Stimulated activated naive CD4-positive, alpha-beta T cell treated with Interleukin-2 at 50 U/mL for 16 hours (primary cell): ENCODE results near the gene AP1S2.

ENCODE experiments used
- DNase-seq: peaks from one replicate; lab custom pipeline; 2025; lab: John Stamatoyannopoulos, UW

Gene AP1S2

DNA sequence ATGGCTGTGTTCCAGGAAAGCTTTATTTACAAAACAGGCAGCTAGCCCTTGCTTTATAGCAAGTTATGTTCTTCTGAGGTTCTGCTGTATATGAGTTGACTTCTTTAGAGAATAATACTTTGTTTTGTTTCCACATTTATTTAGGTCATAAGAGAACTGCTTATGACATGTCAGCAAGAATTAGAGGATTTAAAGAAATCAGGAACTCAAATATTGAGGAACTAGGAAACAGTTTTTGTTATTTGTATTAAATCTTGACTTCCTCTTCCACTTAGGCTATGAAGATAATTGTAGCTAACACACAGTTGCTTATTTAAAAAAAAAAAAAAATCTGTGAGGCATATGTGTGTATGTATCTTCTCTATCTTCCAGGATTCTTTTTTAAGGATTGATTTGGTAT lies 50.0 kb downstream of the AP1S2 start:
- no peak for DNase-seq

GRCh38 chrX:15797707-15798106 lies 56.9 kb downstream of the AP1S2 start:
- no peak for DNase-seq

- DNase-seq: no peak
Measured at GRCh38 chrX:15790769-15791290, 63.8 kb downstream of the AP1S2 start.

DNA sequence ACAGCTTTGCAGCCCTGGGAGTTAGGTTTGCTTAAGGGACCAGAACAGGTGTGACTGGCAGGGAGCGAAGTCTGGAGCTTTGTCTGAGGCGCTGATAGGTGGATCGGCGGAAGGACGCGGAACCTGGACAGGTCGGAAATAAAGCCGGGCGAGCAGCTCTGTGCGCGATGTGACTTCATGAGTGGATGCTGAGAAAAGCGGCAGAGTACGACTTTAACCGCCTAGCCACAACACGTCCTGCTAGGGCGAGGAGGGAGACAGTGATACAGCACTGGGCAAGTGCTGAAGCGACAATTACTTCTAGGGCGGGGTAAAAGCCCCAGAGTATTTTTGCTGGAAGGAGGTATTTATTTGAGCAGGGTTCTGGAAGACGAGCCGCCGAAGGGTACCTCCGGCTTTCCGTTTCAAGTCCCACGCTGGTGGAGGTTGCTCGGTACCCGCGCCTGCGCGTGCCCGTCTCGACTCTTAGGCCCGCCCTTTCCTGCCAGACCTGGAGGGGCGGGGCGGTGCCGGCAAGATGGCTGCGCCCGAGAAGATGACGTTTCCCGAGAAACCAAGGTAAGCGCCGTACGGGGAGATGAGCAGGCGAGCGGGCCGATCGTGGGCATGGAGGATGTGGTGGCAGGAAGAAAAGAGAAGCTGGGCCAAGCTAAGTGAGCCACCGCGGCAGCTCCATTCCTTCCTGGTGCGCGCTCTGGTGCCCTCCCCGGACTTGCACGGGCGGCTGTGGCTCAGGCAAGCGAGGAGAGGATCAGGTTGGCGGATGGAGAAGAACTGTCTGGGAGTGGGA lies 64.4 kb downstream of the AP1S2 start, which contains the start of gene ZRSR2:
TSS of gene ZRSR2 (plus strand) at position 506 of the 790 bp plus-strand sequence. CDS start at position 518, 12 bp downstream.
- DNase-seq: peak; percentile 86

- no peak for DNase-seq
Measured at GRCh38 chrX:15786915-15787314, 67.7 kb downstream of the AP1S2 start.

DNA sequence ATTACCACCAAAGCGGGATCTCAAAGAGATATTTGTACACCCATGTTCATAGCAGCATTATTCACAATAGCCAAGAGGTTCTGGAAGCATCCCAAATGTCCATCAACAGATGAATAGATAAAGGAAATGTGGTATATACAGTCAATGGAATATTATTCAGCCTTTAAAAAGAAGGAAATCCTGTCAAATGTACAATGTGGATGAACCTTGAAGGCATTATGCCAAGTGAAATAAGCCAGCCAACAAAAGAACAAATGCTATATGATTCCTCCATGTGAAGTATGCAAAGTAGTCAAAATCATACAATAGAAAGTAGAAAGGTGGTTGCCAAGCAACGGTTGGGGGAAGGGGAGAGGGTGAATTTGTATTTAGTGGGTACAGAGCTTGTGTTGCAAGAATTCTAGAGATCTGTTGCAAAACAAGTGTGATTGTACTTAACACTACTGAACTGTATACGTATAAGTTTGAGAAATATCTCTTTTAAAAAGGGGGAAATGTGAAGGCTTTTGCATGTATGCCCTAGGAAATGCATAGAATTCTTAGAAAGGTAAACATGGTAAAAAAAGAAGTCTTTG lies 69.3 kb downstream of the AP1S2 start:
- no peak for DNase-seq

DNA sequence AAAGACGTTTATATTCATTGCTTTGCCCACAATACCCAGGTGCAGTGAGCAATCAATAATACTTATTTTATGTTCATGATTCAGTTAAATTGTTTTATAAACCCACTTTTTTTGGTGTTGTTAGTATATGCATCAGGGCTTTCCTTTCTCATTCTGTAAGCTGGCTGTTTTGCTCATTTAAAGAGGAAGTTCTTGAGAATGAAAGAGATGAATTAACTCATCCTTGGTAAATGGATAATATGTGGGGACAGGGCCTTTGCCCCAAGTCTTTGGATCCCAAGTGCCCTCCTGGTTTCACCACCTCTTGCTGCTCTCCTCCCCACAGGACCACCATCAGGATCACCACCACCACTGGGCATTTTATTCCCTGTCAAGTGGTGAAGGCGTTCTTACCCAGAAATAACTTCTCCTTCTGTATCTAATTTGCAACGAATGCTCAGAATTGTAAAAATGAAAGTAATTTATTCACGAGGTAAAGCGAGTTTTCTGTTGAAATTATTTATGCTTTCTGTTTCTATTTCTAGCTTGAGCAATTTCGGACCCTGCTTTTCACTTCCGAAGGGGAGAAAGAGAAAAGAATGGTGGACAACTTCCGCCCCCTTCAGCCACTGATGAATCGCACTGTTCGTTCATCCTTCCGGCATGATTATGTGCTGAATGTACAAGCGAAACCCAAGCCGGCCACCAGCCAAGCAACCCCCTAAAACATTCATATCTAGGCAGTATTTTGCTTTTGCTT lies 72.5 kb downstream of the AP1S2 start:
- no peak for DNase-seq
